Left ventricle myocardium inferior (tissue), 1 donor: ENCODE measurements around the gene TCEAL5. TPM values are rescaled to one million over a fixed set of nuclear protein-coding genes. Genes with fewer than 3 reads are reported as not detected.
A peak's percentile ranks its signal among the peaks of the same experiment; 100 is the strongest.
"Not testable (repeated sequence)": the region's sequence is repeated elsewhere in the genome, so short reads cannot be mapped to it uniquely, and the experiment has no call there.

ENCODE experiments used
- DNase-seq: peaks from one replicate; pipeline ENCODE4 v3.0.0-alpha.2; 2020
- H3K27ac ChIP-seq: fragments of 200-600 bp; replicated peaks from 2 replicates; pipeline ENCODE4 v1.8.0; 2021
- H3K27me3 ChIP-seq: fragments of 200-600 bp; 2 replicates; pipeline ENCODE4 v1.8.0; 2021; ENCODE audit warnings: low read depth
- H3K36me3 ChIP-seq: fragments of 200-600 bp; 2 replicates; pipeline ENCODE4 v1.8.0; 2021
- H3K4me1 ChIP-seq: fragments of 200-600 bp; 2 replicates; pipeline ENCODE4 v1.8.0; 2021
- H3K4me3 ChIP-seq: fragments of 200-600 bp; 2 replicates; pipeline ENCODE4 v1.8.0; 2021; ENCODE audit warnings: mild to moderate bottlenecking, moderate library complexity
- H3K9me3 ChIP-seq: fragments of 200-600 bp; replicated peaks from 2 replicates; pipeline ENCODE4 v1.8.0; 2021
- CTCF ChIP-seq: fragments of 200-600 bp; IDR thresholded peaks from 2 replicates; pipeline ENCODE4 v1.8.0; 2021; ENCODE audit warnings: antibody characterized with exemption, mild to moderate bottlenecking, borderline replicate concordance
- intact Hi-C: fragments of 100-400 bp; cut with micrococcal nuclease; formaldehyde crosslinking; loops from one replicate; pipeline ENCODE4 v1.11.0; 2022
- long read RNA-seq: library from polyadenylated mRNA; unstranded; transcript quantifications from one replicate; pipeline ENCODE4 v2.0.0, GENCODE V29; 2021
- total RNA-seq: library from RNA; stranded (reverse); fragmentation: NEBNext Ultra II Directional; extraction: Animal tissue kit (Norgen Biotek cat#: 25700); gene quantifications from one replicate; pipeline ENCODE4 v1.2.1, GENCODE V29; 2021
- donor health status: DM: no; HTN: yes; CAD: no; lungs with severe emphysema.

TCEAL5 gene
- total RNA-seq: 0.19 TPM
- long read RNA-seq: 0 reads

GRCh38 chrX:103276581-103277002 lies at the start of gene TCEAL5:
TCEAL5 (minus strand) TSS chrX:103276750; CDS start chrX:103274563, 2,187 bp downstream.
- no peak for TF ChIP-seq CTCF
- no peak for DNase-seq
- intact Hi-C loops: no loop called here
- H3K27me3 ChIP-seq: peaks cover 28% of the 10 kb centered on the region
- H3K4me1 ChIP-seq: no peaks in the 10 kb centered on the region
- H3K27ac ChIP-seq: no peak within 1 kb of the TSS
- H3K9me3 ChIP-seq: no peaks in the 10 kb centered on the region
- H3K36me3 ChIP-seq: no peaks in the 10 kb centered on the region
- peak within 1 kb of the TSS; percentile 41 for H3K4me3 ChIP-seq

- no peak for TF ChIP-seq CTCF
- intact Hi-C loops: no loop called here
- H3K27me3 ChIP-seq: peaks cover 18% of the 10 kb centered on the region
- H3K4me1 ChIP-seq: peaks cover 6% of the 10 kb centered on the region
- no peak for DNase-seq
- H3K4me3 ChIP-seq: no peak overlapping the region
- no peaks in the 10 kb centered on the region for H3K9me3 ChIP-seq
- no peaks in the 10 kb centered on the region for H3K36me3 ChIP-seq
- no peak overlapping the region for H3K27ac ChIP-seq
Observed at GRCh38 chrX:103311399-103311780, 34.8 kb upstream of the TCEAL5 start.

- no peak for TF ChIP-seq CTCF
- Histone ChIP-seq H3K4me3 (peak within 1 kb of the TSS; percentile 63), H3K9me3 (no peaks in the 10 kb centered on the region), H3K36me3 (no peaks in the 10 kb centered on the region), H3K4me1 (peaks cover 6% of the 10 kb centered on the region), H3K27me3 (peaks cover 18% of the 10 kb centered on the region), H3K27ac (no peak within 1 kb of the TSS)
- intact Hi-C loops: no loop called here
- peak; percentile 16 for DNase-seq
Observed at GRCh38 chrX:103310555-103311398, 34.2 kb upstream of the TCEAL5 start, which contains the start of gene BEX2. BEX2 (minus strand) TSS chrX:103310990; CDS start chrX:103309976, 1,014 bp downstream.

GRCh38 chrX:103309860-103310554 lies 33.5 kb upstream of the TCEAL5 start:
- Histone ChIP-seq H3K9me3 (no peaks in the 10 kb centered on the region), H3K4me1 (peaks cover 6% of the 10 kb centered on the region), H3K27me3 (peaks cover 18% of the 10 kb centered on the region), H3K36me3 (no peaks in the 10 kb centered on the region), H3K4me3 (peak overlapping the region; percentile 63), H3K27ac (no peak overlapping the region)
- intact Hi-C loops: no loop called here
- no peak for DNase-seq
- TF ChIP-seq CTCF: no peak

GRCh38 chrX:103305666-103306065 lies 29.1 kb upstream of the TCEAL5 start:
- H3K4me1 ChIP-seq, H3K4me3 ChIP-seq, H3K36me3 ChIP-seq, H3K9me3 ChIP-seq, intact Hi-C loops, H3K27ac ChIP-seq, DNase-seq: not testable (repeated sequence)
- peaks cover 12% of the 10 kb centered on the region for H3K27me3 ChIP-seq

- Histone ChIP-seq H3K4me1 (no peaks in the 10 kb centered on the region), H3K27me3 (peaks cover 2% of the 10 kb centered on the region), H3K9me3 (no peaks in the 10 kb centered on the region), H3K36me3 (no peaks in the 10 kb centered on the region), H3K4me3 (no peak overlapping the region), H3K27ac (no peak overlapping the region)
- intact Hi-C loops: no loop called here
- no peak for DNase-seq
- no peak for TF ChIP-seq CTCF
Observed at GRCh38 chrX:103304705-103305104, 28.2 kb upstream of the TCEAL5 start.
